ENCODE data around the gene UBIAD1.

DNA sequence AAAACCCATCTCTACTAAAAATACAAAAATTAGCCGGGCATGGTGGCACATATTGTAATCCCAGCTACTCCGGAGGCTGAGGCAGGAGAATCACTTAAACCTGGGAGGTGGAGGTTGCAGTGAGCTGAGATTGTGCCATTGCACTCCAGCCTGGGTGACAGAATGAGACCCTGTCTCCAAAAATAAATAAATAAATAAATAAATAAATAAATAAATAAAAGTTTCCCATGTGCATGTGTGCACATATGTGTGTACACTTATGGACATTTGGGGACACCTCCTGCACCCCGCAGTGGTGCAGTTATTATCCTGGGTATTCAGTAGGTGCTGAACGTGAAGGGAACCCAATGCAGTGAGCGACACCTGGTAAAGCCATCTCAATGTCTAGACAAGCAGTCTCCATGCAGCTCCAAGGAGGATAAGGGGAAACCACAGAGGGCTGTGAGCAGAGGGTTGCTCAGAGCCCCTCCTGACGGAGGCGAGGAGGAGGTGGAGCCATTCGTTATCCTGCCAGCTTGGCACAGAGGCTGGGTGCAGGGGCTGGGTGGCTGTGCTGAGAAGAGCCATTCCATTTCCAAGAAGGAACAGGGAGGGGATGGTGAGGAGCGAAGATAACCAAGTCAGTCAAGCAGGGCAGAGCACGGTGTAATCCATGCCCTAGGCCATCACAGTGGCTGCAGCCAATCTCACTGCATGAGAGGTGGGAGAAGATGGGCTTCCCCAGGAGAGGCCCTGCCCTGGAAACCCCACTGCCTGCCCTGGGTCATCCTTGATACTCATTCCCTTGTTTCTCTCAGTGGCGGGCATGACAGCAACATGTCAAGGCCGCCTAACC is 25.6 kb downstream of the UBIAD1 start:
- no peak for TF ChIP-seq YY1 (IDR thresholded peaks at IDR 0.05; ENCODE audit: insufficient read depth, insufficient read length)
- TF ChIP-seq SUZ12 (IDR thresholded peaks at IDR 0.05; ENCODE audit: extremely low read depth, insufficient read depth, insufficient read length), result no peak
- no peak for TF ChIP-seq ZNF274 (IDR thresholded peaks at IDR 0.05; ENCODE audit: low read depth, low read length)
